HG03159 (cell line): ENCODE measurements around the gene RPS6KA2.

Source experiments
- ATAC-seq: cut with Tn5 transposase; IDR thresholded peaks from one replicate; pipeline ENCODE4 v1.9.1; 2021; ENCODE audit warnings: mild to moderate bottlenecking, moderate library complexity; ENCODE audit not compliant: unreplicated experiment

Gene RPS6KA2

DNA sequence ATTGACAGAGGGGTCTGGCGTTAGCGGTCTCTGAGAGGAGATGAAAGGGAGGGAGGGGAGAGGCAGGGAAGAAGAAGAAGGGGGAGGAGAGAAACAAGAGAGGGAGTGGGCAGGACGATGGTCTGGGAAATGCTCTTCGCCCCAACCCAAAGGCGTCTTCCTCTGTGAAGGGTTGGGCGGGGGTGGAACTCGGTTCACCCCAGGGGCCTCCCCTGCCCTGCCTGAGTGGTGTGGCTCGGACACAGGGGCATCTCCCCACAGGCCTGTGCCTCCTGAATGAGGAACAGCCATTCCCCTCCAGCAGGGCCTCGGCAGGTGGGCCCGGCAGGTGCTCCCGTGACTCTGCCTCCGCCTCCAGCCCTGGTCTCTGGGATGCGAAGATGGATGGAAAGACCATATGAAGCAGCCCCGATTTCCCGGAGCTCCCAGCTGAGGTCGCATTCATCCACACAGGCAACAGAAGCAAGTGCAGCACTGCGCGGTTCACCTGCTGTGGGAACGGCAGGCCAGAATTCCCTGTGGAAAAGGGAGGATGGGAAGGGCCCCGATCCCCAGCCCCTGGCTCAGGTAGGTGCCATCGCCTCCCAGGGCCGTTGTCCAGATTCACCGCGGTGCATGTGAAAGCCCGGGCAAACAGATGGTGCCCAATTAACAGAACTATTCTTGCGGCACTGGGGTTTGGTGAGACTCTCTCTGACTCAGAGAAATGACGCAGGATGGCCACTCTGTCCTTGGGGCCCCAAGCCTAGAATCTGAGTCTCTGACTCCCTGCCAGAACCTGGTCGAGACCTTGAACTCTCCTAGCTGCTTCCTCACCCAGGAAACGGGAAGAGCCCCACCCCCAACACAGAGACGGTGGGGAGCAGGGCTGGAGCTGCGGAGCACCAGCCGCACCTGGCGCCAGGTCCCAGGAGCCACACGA, 29.4 kb upstream of the RPS6KA2 start:
- ATAC-seq: no peak

DNA sequence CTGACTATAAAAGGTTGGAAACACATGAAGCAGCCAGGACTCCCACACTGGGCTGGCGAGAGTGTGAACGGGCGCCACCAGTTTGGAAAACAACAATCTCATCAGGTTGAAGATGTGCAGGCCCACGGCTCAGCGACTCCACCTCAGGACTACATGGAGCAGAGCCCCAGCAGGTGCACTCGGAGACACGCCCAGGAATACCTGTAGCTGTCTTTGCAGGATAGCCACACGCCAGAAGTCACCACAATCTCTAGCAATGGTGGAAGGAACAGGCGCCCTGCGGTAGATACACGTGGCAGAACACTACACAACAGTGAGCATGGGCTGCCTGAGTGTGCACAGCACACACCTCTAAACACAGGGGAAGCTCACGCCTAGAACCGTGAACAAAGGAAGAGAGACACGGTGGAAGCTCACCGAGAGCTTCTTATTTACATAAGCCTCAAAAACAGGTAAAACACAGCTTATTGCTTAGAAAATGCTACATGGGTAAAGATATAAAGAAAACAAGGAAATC, 28.7 kb upstream of the RPS6KA2 start:
- no peak for ATAC-seq

DNA sequence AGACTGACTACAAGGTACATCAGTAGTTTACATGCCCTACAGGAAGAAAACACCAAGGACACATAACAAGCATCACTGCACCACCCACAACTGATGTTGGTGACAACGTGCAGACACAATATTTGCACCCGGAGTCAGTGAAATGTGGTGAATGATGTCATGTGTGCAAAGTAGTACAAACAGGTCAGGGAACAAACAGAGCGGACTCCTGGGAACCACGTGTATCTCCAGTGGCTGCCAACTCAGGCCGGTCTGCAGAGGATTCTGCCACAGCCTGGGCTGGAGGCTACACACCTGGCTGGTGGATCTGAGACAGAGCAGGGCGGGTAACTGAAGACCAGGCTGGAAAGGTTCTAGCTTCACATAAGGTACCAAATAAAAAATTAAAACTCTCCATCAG, 28.2 kb upstream of the RPS6KA2 start:
- no peak for ATAC-seq

DNA sequence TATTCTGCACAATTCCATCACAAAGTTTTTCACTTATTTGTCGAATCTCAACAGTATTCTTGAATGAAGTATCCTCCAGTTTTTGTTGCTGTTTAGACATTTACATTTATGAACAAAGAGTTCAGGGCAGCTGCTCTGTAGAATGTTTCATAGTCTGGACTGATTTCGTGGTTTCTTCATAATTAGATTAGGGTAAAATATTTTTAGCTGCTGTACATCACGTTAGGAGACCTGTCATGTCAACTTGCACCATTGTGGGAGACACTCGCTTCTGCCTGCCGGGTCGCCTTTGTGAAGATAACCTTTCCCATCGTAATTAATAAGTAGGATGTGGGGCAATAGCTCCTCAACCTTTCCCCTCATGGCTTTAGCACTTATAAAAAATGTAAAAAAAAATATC, 27.5 kb upstream of the RPS6KA2 start:
- no peak for ATAC-seq

DNA sequence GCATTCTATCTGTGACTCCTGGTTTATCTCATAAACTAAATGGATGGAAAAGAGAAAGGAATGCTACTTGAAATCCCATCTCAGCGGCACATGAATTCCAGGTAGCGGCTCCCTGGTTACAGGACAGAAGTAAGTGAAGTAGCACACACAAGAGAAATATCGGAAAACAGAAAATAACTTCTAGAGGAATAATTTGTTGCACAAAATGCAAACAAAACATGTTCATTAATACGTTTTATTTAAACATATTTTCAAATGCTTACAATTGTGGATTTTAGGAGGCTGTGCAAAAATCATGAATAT, 26.5 kb upstream of the RPS6KA2 start:
- no peak for ATAC-seq

DNA sequence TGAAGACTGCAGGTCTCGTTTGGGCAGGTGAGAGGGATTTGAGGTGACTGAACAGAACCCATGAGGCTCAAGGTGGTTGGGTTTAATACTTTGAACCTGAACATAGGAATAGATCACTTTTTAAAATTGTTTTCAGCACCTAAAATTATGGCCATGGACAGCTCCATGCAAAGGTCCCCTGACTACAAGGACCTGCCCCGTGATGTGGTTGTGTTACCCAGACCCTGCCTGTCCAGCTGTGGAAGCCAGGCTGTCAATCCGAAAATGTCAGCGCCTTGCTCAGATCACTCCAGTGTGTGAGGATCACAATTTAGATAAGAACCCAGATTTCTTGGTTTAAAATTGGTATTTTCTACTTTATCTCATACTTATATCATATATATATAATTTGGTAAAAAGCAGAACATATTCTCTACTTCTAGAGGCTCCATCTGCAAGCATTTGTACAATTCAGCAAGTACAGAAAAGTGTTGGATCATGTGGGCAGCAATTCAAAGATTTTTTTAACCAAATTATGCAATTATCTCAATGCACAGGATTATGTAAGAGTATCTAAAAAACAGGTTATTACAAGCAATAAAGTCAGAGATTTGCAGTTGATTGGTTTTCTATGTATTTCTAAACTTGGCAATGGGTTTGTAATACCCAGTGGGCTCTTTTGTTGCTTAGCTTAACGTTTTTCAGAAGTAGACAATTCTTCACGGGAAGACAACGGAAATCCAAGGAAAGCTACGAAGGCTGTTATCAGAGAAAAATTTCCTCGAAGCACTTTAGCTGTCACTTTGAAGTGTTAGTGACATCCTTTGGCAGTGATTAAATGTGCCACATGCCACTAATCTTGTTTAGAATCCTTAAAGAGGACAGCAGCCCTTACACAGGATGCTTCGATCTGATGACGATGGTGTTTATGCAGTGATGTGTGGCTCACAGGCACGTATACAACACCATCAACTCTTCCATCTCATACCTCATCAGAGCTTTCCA, 24.1 kb upstream of the RPS6KA2 start:
- no peak for ATAC-seq

DNA sequence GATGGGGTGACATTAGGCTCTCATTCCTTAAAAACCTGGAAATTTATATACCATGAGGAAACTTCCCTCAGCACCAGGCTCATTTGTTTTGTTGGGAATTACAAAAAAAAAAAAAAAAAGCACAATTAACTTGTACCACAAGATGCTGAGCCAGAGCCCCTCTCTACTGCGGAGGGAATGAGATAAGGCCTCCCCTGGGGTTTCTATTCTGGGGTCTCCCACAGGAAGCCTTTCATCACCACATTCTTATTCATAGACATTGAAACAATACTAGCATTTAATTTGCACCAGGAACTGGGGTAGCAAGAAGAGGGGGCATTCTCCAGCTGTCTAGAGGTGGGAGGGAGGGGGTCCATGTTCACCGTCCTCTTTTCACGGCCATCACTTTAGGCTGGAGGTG, 23.0 kb upstream of the RPS6KA2 start:
- ATAC-seq: no peak

DNA sequence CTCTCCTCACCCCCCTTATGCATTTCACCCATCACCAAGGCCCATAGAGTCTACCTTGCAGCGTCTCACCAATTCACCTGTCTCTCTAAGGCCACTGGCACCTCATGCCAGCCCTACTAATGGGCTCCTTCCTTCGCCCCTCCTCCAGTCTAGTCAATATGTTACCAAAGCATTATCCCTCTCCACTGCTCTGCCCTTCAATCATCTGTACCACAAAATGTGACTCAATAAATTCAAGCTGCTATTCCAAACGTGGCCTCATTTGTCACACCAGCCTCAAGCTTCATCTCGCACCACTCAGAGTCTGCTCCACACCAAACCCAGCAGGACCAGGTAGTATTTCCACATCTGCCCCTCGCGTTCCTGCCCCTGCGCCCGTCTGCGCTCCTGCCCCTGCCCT, 21.8 kb upstream of the RPS6KA2 start:
- no peak for ATAC-seq

DNA sequence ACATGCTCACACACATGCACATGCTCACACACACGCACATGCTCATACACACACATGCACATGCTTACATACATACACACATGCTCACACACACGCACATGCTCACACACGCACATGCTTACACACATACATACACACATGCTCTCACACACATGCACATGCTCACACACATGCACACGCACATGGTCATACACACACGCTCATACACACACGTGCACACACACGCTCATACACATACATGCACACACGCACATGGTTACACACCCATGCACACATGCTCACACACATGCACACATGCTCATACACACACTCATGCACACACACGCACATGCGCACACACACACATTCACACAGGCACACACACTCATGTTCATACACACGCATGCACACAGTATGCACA, 20.8 kb upstream of the RPS6KA2 start:
- no peak for ATAC-seq

DNA sequence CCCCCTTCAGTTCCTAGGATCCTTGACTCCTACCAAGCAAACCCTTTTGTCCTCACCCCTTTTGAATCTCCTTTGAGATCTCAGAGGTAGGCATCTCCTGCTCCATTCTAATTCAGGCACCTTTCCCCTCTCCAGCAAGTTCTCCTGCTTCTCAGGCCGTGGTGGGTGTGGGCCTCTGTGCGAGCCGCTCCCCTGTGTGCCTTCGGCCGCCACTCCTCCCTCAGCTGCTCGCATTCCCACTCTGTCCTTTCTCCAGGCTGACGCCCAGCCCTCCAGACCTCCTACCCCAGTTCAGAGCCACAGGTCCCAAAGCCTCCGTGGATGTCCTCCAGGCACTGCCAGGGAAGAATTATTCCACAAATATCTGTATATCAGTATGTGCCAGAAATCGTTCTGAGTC, 19.7 kb upstream of the RPS6KA2 start:
- no peak for ATAC-seq

DNA sequence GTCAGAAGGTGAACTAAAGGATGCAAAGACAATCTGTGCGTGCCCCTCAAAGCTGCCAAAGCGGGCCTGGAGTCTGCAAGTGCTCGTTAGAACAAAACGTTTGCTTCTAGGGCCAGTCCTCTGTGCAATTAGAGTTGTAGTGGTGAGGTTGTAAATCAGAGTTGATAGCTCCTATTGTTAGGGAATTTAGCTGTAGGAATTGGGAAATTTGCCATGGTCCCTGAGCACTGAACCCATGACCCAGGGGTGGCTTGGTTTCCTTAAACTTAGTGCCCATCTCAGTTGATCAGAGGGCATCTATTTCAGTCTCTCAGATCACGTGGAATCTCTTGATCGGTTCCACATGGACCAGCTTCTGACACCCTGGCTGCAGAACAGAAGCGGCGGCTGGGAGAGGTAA, 18.8 kb upstream of the RPS6KA2 start:
- no peak for ATAC-seq

DNA sequence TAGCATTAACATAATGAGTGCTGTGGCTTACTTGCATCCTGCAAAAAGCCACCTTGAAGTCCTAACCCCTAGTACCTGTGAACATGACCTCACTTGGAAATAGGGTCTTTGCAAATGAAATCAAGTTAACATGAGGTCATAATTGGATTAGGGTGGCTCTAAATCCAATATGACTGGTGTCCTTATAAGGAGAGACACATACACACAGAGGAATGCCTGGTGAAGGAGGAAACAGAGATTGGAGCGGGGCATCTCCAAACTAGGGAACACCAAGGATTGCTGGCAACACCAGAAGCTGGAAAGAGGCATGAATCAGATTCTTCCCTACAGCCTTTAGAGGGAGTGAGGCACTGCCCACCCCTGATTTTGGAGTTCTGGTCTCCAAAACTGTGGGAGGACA, 17.6 kb upstream of the RPS6KA2 start:
- ATAC-seq: no peak

DNA sequence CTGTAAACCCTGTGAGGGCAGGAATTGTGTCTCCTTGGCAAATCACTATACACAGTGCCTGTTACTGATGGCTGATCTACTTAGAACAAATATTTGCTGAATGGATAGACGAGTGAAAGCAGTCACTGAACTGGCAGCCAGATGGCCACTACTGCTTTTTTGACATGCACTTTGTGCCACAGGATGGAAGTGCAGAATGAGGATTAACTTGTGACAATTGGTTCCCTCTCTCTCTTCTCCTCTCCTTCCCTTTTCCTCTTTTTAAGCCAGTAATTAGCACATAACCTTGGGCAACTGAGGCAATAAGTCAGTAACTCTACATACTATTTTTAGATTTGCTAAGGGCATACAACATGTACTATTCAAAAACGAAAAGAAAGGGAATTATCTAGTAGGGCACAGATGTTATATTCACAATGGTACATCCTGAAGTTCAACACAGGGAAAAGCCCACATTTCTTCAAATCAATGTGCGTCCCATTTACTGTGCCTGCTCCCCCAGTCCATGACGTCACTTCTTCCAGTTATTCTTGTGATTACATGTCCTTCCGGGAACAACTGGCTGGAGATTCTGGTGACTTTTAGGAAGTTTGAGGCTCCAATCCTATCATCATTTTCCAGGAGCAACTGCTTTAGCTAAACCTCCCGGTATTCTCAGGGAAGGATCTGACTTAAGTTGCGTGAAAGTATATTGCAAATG, 17.0 kb upstream of the RPS6KA2 start:
- no peak for ATAC-seq

DNA sequence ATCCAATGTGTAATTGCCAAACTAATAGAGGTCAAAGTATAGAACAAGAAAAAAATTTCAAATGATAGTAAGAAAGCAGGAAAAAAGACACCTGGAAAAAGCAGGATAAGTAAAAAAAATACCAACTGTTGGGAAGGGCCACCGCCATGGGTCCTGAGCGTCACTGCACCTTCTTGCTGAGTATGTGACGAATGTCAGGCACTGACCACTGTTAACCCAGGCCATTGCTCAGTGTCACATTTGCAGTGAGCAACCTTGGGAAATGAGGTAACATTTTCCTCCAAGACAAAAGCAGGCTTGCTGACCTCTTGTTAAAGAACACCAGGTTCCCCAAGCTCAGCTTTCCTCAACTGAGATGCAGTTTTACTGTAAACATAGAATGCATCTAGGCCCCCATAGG, 15.6 kb upstream of the RPS6KA2 start:
- ATAC-seq: no peak

DNA sequence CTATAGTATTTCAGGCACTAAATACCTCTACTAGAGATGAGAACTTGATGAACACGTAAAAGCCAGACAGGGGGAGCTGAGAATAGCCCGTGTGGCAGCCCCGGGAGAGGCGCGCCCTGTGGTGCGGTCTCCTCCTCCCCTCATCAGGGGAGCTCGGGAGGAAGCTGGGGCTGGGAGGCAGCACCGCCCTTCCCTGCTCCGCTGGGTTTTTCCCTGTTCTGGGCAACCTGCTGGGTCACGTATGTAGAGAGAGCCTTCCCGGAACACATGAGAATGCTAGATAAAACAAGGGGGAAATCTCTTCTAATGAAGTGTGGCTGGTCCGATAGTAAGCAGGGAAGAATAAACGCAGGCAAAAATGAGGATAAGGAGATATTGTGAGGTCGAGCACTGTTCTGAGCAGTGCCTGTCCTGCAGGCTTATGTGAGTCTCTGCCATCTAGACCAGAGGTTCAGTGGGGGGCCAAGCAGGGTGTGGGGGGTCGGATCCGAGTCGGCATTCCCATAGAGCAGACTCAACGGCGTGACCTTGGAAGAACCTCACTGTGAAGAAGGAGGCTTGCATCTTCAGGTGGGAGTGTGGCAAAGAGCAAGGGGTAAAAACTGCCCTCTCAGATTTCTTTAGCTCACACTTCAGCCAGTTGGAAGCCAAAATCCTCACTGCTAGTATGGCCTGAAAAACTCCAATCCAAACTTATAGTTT, 13.4 kb upstream of the RPS6KA2 start:
- no peak for ATAC-seq

DNA sequence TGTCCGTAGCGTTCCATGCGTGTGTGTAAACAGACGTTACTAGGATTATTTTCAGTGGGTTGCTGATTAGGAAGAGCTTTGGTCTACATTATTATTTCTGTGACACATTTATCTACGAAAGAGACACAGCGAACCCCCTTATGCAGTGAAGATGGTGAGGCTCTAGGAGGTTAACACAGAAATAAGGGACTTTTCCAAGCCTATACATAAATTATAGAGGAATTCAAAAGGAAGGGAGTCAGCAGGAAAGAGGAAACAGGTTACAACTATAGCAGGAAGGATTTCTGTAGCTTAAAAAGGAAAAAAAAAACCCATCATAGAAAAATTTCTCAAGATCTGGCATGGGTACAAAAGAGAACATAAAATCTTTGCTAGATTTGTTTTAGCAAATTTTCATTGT, 12.9 kb upstream of the RPS6KA2 start:
- no peak for ATAC-seq

DNA sequence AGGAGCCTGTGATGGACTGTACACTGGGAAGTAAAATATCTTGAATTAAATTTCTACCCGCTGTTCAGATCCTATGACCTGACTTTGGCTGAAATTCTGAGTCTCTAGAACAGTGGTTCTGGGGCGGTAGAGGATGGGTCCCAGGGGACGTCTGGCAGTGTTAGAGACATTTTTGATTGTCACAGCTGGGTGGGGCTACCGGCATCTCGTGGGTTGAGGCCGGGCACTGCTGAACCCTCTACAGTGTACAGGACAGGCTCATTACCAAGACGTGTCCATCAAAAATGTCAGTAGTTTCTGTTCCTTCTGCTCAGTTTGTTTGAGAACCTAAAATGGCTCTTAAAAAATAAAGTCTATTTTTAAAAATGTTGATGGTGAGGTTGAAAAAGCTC, 11.5 kb upstream of the RPS6KA2 start:
- ATAC-seq: peak; percentile 39

DNA sequence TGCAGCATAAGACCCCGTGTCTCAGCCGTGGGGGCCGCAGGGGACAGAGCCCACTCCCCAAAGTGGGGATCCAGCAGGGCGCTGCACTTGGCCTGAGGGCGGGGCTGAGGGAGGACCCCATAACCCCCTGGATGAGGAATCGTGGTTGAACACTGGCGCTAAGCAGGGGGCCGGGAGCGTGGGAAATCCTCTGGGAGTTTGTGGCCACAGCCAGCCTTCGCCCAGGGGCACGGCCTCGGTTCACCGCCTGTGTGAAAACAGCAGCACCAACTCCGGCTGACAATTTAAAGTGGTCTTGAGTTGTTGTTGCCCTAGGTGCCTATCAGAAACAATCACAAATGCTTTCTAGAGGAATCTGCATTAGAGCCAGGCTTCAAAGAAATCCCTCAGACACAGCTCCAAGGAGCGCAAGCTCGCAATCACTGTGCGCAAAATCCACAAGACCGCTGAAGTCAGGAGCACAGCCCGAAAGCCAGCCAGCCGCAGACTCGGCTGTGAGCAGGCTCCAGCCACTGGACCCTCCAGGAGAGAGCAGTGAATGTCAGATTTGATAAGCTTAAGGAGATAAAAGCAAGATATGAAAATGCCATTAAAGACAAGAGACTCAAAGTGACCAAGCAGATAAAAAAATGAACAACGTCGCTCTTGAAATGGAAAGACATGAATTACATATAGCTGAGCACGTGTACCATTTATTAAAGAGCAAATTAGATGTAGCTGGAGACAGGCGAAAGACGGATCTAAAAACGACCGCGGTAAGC, 10.9 kb upstream of the RPS6KA2 start:
- no peak for ATAC-seq

DNA sequence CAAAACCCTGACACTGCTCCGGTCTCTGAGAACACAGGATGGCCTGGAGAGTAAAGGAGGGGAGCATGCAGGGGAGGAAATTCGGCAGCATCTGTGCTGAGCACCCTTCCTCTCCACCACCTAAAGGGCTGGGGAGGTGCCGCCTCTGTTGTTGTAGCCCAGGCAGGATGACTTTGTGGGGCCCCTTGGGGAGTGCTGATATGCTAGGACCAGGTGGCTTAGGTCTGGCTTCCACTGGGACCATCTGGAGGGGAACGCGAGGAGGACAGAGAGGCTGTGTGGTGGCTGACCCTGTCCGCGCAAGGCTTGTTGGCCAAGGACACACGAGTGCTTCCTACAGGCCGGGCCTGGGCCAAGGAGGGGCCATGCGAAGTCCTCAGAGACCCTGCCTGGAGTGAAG, 9.9 kb upstream of the RPS6KA2 start:
- no peak for ATAC-seq
